Thyroid gland (tissue), 4 donors: ENCODE measurements around the gene DCTN3.

Experiments used
- POLR2A ChIP-seq, 2 donors: fragments of 450-650 bp; IDR thresholded peaks; one replicate each; pipeline ENCODE4 v1.6.1; 2017; ENCODE audit warnings: antibody characterized with exemption in 2 of 2, mild to moderate bottlenecking in 2 of 2, moderate library complexity in 1 of 2
- TF ChIP-seq, protein P1 (sequence below), 6 experiments: fragments of 200-600 bp in 3 of 6; fragments of 450-650 bp in 3 of 6; sonication (generic) in 3 of 6; IDR thresholded peaks; one replicate each; pipeline ENCODE4 v1.5.1; 2016 to 2019; ENCODE audit warnings: antibody characterized with exemption in 6 of 6, mild to moderate bottlenecking in 2 of 6, inconsistent platforms in 1 of 6, moderate library complexity in 1 of 6

DNA sequence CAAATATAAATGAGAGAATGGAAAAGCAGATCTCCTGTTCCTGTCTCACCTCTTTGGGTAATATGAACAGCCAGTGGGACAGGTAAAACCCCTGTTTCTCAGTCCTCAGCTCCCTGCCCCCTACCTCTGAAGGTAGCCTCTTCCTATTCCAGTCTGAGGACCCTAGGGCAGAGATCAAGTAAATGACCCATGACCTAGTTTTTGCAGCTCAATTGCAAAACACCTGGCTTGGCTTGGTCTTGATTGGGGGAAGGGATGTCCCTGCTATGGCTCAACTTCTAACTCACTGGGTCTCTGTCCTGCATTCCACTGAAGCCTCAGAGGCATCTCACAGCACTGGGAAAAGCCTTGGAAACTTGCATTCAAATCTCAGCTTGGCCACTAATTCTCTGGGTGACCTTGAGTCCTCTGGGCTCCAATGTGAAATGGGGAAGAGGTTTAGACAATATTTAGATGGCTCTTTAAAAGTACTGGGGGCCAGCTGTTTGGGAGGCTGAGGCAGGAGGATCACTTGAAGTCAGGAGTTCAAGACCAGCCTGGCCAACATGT lies 24.5 kb upstream of the DCTN3 start:
- no peak for TF ChIP-seq POLR2A (IDR thresholded peaks at IDR 0.05)
- TF ChIP-seq, protein P1, sequence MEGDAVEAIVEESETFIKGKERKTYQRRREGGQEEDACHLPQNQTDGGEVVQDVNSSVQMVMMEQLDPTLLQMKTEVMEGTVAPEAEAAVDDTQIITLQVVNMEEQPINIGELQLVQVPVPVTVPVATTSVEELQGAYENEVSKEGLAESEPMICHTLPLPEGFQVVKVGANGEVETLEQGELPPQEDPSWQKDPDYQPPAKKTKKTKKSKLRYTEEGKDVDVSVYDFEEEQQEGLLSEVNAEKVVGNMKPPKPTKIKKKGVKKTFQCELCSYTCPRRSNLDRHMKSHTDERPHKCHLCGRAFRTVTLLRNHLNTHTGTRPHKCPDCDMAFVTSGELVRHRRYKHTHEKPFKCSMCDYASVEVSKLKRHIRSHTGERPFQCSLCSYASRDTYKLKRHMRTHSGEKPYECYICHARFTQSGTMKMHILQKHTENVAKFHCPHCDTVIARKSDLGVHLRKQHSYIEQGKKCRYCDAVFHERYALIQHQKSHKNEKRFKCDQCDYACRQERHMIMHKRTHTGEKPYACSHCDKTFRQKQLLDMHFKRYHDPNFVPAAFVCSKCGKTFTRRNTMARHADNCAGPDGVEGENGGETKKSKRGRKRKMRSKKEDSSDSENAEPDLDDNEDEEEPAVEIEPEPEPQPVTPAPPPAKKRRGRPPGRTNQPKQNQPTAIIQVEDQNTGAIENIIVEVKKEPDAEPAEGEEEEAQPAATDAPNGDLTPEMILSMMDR (IDR thresholded peaks at IDR 0.05), result no peak
